ENCODE results near the gene ADIG.

- TF ChIP-seq POLR2AphosphoS5 (IDR thresholded peaks at IDR 0.05) = no peak
- no peak for TF ChIP-seq CTCF (IDR thresholded peaks at IDR 0.05 in 8 of 11, conservative IDR thresholded peaks at IDR 0.05 in 3 of 11)
Measured at GRCh38 chr20:38586181-38586525, 5.2 kb downstream of the ADIG start.

Data from spleen (tissue), 7 donors.